ENCODE results near the gene TDRD3. TPM values are rescaled to one million over a fixed set of nuclear protein-coding genes. Genes with fewer than 3 reads are reported as not detected.

TDRD3 gene
- total RNA-seq, 2 donors from 2014 or later = 20.0 to 22.7 TPM

GRCh38 chr13:60519496-60519895 lies 122.5 kb downstream of the TDRD3 start:
- H3K4me3 ChIP-seq = no peak overlapping the region
- TF ChIP-seq POLR2A (IDR thresholded peaks at IDR 0.05) = no peak
- TF ChIP-seq, protein P1, sequence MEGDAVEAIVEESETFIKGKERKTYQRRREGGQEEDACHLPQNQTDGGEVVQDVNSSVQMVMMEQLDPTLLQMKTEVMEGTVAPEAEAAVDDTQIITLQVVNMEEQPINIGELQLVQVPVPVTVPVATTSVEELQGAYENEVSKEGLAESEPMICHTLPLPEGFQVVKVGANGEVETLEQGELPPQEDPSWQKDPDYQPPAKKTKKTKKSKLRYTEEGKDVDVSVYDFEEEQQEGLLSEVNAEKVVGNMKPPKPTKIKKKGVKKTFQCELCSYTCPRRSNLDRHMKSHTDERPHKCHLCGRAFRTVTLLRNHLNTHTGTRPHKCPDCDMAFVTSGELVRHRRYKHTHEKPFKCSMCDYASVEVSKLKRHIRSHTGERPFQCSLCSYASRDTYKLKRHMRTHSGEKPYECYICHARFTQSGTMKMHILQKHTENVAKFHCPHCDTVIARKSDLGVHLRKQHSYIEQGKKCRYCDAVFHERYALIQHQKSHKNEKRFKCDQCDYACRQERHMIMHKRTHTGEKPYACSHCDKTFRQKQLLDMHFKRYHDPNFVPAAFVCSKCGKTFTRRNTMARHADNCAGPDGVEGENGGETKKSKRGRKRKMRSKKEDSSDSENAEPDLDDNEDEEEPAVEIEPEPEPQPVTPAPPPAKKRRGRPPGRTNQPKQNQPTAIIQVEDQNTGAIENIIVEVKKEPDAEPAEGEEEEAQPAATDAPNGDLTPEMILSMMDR (IDR thresholded peaks at IDR 0.05) = no peak
- H3K36me3 ChIP-seq (replicated peaks in 1 of 2; ENCODE audit: insufficient read depth in 1 of 2, low read depth in 2 of 2) = peaks cover 0 to 4% of the 10 kb centered on the region in 2 donors
- DNase-seq (no peak), ATAC-seq (no peak)
- H3K27me3 ChIP-seq = no peaks in the 10 kb centered on the region
- intact Hi-C loops (cut with DNase I) = no loop called here
- H3K27ac ChIP-seq = no peak overlapping the region
- no peaks in the 10 kb centered on the region for H3K9me3 ChIP-seq
- H3K4me1 ChIP-seq = no peaks in the 10 kb centered on the region

- DNase-seq (no peak), ATAC-seq (no peak)
- TF ChIP-seq, protein P1 (IDR thresholded peaks at IDR 0.05) = no peak
- no peak for TF ChIP-seq POLR2A (IDR thresholded peaks at IDR 0.05)
- no peaks in the 10 kb centered on the region for H3K27me3 ChIP-seq
- WGBS, 2 donors = 83 to 87% methylated on average over 4 of the region's 4 CpGs
- intact Hi-C loops (cut with DNase I) = no loop called here
- no peaks in the 10 kb centered on the region for H3K9me3 ChIP-seq
- peaks cover 0 to 4% of the 10 kb centered on the region in 2 donors for H3K36me3 ChIP-seq (replicated peaks in 1 of 2; ENCODE audit: insufficient read depth in 1 of 2, low read depth in 2 of 2)
- H3K27ac ChIP-seq = no peak overlapping the region
- no peak overlapping the region for H3K4me3 ChIP-seq
- no peaks in the 10 kb centered on the region for H3K4me1 ChIP-seq
These were observed 124.0 kb downstream of the TDRD3 start for GRCh38 chr13:60520902-60521569.

DNA sequence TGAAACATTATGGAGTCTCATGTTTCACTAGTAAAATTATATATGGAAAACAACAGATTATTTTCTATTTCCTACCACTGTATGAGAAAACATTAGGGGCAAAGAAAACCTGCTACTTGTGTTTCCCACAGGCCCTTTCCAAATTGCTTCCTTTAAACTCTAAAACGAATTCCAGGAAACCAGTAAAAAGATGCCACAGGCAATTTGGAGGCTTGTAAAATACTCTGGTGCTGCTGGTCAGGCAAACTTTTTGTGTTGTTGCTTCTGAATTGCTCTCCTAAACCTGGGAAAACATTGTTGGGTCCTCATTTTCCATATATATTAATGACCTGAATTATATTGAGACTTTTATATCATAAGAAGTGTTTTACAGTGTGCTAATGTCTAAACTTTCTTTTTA lies 141.5 kb downstream of the TDRD3 start:
- Histone ChIP-seq H3K4me1 (no peaks in the 10 kb centered on the region), H3K9me3 (no peaks in the 10 kb centered on the region), H3K36me3 (replicated peaks in 1 of 2; ENCODE audit: insufficient read depth in 1 of 2, low read depth in 2 of 2) (peaks cover 0 to 2% of the 10 kb centered on the region in 2 donors), H3K27me3 (no peaks in the 10 kb centered on the region), H3K4me3 (no peak overlapping the region), H3K27ac (no peak overlapping the region)
- WGBS, 2 donors = 55 to 61% methylated on average over 1 of the region's 1 CpG
- intact Hi-C loops (cut with DNase I) = no loop called here
- TF ChIP-seq POLR2A (IDR thresholded peaks at IDR 0.05) = no peak
- no peak for ATAC-seq
- DNase-seq = no peak

GRCh38 chr13:60540276-60540675 lies 143.3 kb downstream of the TDRD3 start:
- TF ChIP-seq, protein P1 (IDR thresholded peaks at IDR 0.05) = no peak
- TF ChIP-seq POLR2A (IDR thresholded peaks at IDR 0.05) = no peak
- intact Hi-C loops (cut with DNase I) = no loop called here
- ATAC-seq = no peak

GRCh38 chr13:60562096-60562780 lies 165.2 kb downstream of the TDRD3 start:
- intact Hi-C loops (cut with DNase I) = no loop called here
- no peaks in the 10 kb centered on the region for H3K27me3 ChIP-seq
- H3K36me3 ChIP-seq (replicated peaks in 1 of 2; ENCODE audit: insufficient read depth in 1 of 2, low read depth in 2 of 2) = no peaks in the 10 kb centered on the region
- H3K9me3 ChIP-seq = no peaks in the 10 kb centered on the region
- DNase-seq (no peak), ATAC-seq (no peak)
- 90 to 99% methylated on average over 5 of the region's 5 CpGs for WGBS, 2 donors
- no peak overlapping the region for H3K27ac ChIP-seq
- TF ChIP-seq, protein P1 (IDR thresholded peaks at IDR 0.05) = no peak
- no peak for TF ChIP-seq POLR2A (IDR thresholded peaks at IDR 0.05)
- no peak overlapping the region for H3K4me3 ChIP-seq
- no peaks in the 10 kb centered on the region for H3K4me1 ChIP-seq

More at GRCh38 chr13:60540276-60540675, 143.3 kb downstream of the TDRD3 start:
- Histone ChIP-seq H3K36me3 (replicated peaks in 1 of 2; ENCODE audit: insufficient read depth in 1 of 2, low read depth in 2 of 2) (peaks cover 0 to 2% of the 10 kb centered on the region in 2 donors), H3K4me1 (no peaks in the 10 kb centered on the region), H3K27ac (no peak overlapping the region), H3K9me3 (no peaks in the 10 kb centered on the region), H3K27me3 (no peaks in the 10 kb centered on the region), H3K4me3 (no peak overlapping the region)
- WGBS, 2 donors = 95 to 97% methylated on average over 4 of the region's 4 CpGs
- DNase-seq = no peak
